ENCODE data around the gene SLC8A3.

Gene SLC8A3

GRCh38 chr14:70082394-70082793 is 106.4 kb downstream of the SLC8A3 start:
- Mint-ChIP-seq H3K4me3 (no peak overlapping the region), H3K36me3 (no peaks in the 10 kb centered on the region), H3K27ac (no peak overlapping the region), H3K27me3 (peaks cover 20% of the 10 kb centered on the region), H3K9me3 (no peaks in the 10 kb centered on the region), H3K4me1 (no peaks in the 10 kb centered on the region)
- CTCF ChIA-PET, result interaction anchor here (0.6 to 2.7 kb wide), 3 partner anchors 8 to 15 kb away, joined by 4 to 12 read pairs (median 4); no protein-coding TSS in a partner anchor
- no peak for DNase-seq

GRCh38 chr14:70080076-70080475 is 108.7 kb downstream of the SLC8A3 start:
- peaks cover 20% of the 10 kb centered on the region for H3K27me3 Mint-ChIP-seq
- no peaks in the 10 kb centered on the region for H3K9me3 Mint-ChIP-seq
- CTCF ChIA-PET, result no interaction called here
- H3K4me1 Mint-ChIP-seq, result no peaks in the 10 kb centered on the region
- no peak overlapping the region for H3K4me3 Mint-ChIP-seq
- no peak overlapping the region for H3K27ac Mint-ChIP-seq
- H3K36me3 Mint-ChIP-seq, result no peaks in the 10 kb centered on the region
- DNase-seq, result no peak

- H3K4me1 Mint-ChIP-seq, result no peaks in the 10 kb centered on the region
Observed at GRCh38 chr14:70078329-70078728, 110.4 kb downstream of the SLC8A3 start.

GRCh38 chr14:70077720-70078119 is 111.0 kb downstream of the SLC8A3 start:
- CTCF ChIA-PET, result no interaction called here
- no peaks in the 10 kb centered on the region for H3K36me3 Mint-ChIP-seq
- H3K9me3 Mint-ChIP-seq, result no peaks in the 10 kb centered on the region
- no peak overlapping the region for H3K27ac Mint-ChIP-seq
- H3K4me1 Mint-ChIP-seq, result no peaks in the 10 kb centered on the region
- no peak for DNase-seq
- peaks cover 13% of the 10 kb centered on the region for H3K27me3 Mint-ChIP-seq
- H3K4me3 Mint-ChIP-seq, result no peak overlapping the region

More at GRCh38 chr14:70078329-70078728, 110.4 kb downstream of the SLC8A3 start:
- no peaks in the 10 kb centered on the region for H3K9me3 Mint-ChIP-seq
- H3K36me3 Mint-ChIP-seq, result no peaks in the 10 kb centered on the region
- CTCF ChIA-PET, result interaction anchor here (1.0 kb wide), 1 partner anchor 9 kb away, joined by 7 read pairs; no protein-coding TSS in a partner anchor
- H3K27me3 Mint-ChIP-seq, result peaks cover 19% of the 10 kb centered on the region
- H3K4me3 Mint-ChIP-seq, result no peak overlapping the region
- DNase-seq, result no peak
- no peak overlapping the region for H3K27ac Mint-ChIP-seq

- Mint-ChIP-seq H3K9me3 (no peaks in the 10 kb centered on the region), H3K36me3 (no peaks in the 10 kb centered on the region), H3K27ac (no peak overlapping the region), H3K4me3 (no peak overlapping the region), H3K27me3 (peaks cover 12% of the 10 kb centered on the region), H3K4me1 (no peaks in the 10 kb centered on the region)
- CTCF ChIA-PET, result interaction anchor here (1.3 kb wide), 1 partner anchor 10 kb away, joined by 3 read pairs; no protein-coding TSS in a partner anchor
- no peak for DNase-seq
Observed at GRCh38 chr14:70077005-70077404, 111.7 kb downstream of the SLC8A3 start.

- CTCF ChIA-PET, result interaction anchor here (0.7 to 1.8 kb wide), 12 partner anchors 9 to 497 kb away, joined by 3 to 12 read pairs (median 6); no protein-coding TSS in a partner anchor
- H3K36me3 Mint-ChIP-seq, result no peaks in the 10 kb centered on the region
- peaks cover 8% of the 10 kb centered on the region for H3K27me3 Mint-ChIP-seq
- peak; percentile 67 for DNase-seq
- no peaks in the 10 kb centered on the region for H3K9me3 Mint-ChIP-seq
- H3K4me3 Mint-ChIP-seq, result no peak overlapping the region
- no peak overlapping the region for H3K27ac Mint-ChIP-seq
- no peaks in the 10 kb centered on the region for H3K4me1 Mint-ChIP-seq
Observed at GRCh38 chr14:70073924-70074566, 114.7 kb downstream of the SLC8A3 start.

GRCh38 chr14:70069186-70069585 is 119.6 kb downstream of the SLC8A3 start:
- no peaks in the 10 kb centered on the region for H3K4me1 Mint-ChIP-seq
- no peaks in the 10 kb centered on the region for H3K9me3 Mint-ChIP-seq
- DNase-seq, result no peak
- no peak overlapping the region for H3K27ac Mint-ChIP-seq
- H3K27me3 Mint-ChIP-seq, result peaks cover 8% of the 10 kb centered on the region
- H3K36me3 Mint-ChIP-seq, result no peaks in the 10 kb centered on the region
- no peak overlapping the region for H3K4me3 Mint-ChIP-seq
- CTCF ChIA-PET, result interaction anchor here (1.2 kb wide), 1 partner anchor 15 kb away, joined by 3 read pairs; no protein-coding TSS in a partner anchor

GRCh38 chr14:70067810-70068209 is 120.9 kb downstream of the SLC8A3 start:
- no peak for DNase-seq
- H3K4me3 Mint-ChIP-seq, result no peak overlapping the region
- H3K9me3 Mint-ChIP-seq, result no peaks in the 10 kb centered on the region
- CTCF ChIA-PET, result interaction anchor here (1.2 kb wide), 1 partner anchor 19 kb away, joined by 3 read pairs; no protein-coding TSS in a partner anchor
- H3K27me3 Mint-ChIP-seq, result peaks cover 14% of the 10 kb centered on the region
- H3K4me1 Mint-ChIP-seq, result no peaks in the 10 kb centered on the region
- H3K27ac Mint-ChIP-seq, result no peak overlapping the region
- no peaks in the 10 kb centered on the region for H3K36me3 Mint-ChIP-seq

GRCh38 chr14:70064136-70064865 is 124.5 kb downstream of the SLC8A3 start:
- CTCF ChIA-PET, result no interaction called here
- H3K9me3 Mint-ChIP-seq, result no peaks in the 10 kb centered on the region
- no peaks in the 10 kb centered on the region for H3K4me1 Mint-ChIP-seq

GRCh38 chr14:70061108-70061507 is 127.6 kb downstream of the SLC8A3 start:
- Mint-ChIP-seq H3K9me3 (no peaks in the 10 kb centered on the region), H3K4me1 (no peaks in the 10 kb centered on the region), H3K36me3 (no peaks in the 10 kb centered on the region), H3K4me3 (no peak overlapping the region), H3K27me3 (peaks cover 26% of the 10 kb centered on the region), H3K27ac (no peak overlapping the region)
- CTCF ChIA-PET, result no interaction called here
- DNase-seq, result no peak

More at GRCh38 chr14:70064136-70064865, 124.5 kb downstream of the SLC8A3 start:
- Mint-ChIP-seq H3K27me3 (peaks cover 18% of the 10 kb centered on the region), H3K36me3 (no peaks in the 10 kb centered on the region), H3K4me3 (no peak overlapping the region), H3K27ac (no peak overlapping the region)
- no peak for DNase-seq

GRCh38 chr14:70059545-70059944 is 129.2 kb downstream of the SLC8A3 start:
- Mint-ChIP-seq H3K27ac (no peak overlapping the region), H3K27me3 (peaks cover 30% of the 10 kb centered on the region), H3K9me3 (no peaks in the 10 kb centered on the region), H3K4me1 (no peaks in the 10 kb centered on the region), H3K36me3 (no peaks in the 10 kb centered on the region), H3K4me3 (no peak overlapping the region)
- CTCF ChIA-PET, result interaction anchor here (1.9 kb wide), 1 partner anchor 14 kb away, joined by 6 read pairs; no protein-coding TSS in a partner anchor
- no peak for DNase-seq

GRCh38 chr14:70057519-70058136 is 131.1 kb downstream of the SLC8A3 start:
- CTCF ChIA-PET, result interaction anchor here (0.6 to 1.9 kb wide), 2 partner anchors 16 to 566 kb away, joined by 3 to 6 read pairs; no protein-coding TSS in a partner anchor
- H3K27me3 Mint-ChIP-seq, result peaks cover 22% of the 10 kb centered on the region
- H3K27ac Mint-ChIP-seq, result no peak overlapping the region

GRCh38 chr14:70052990-70053389 is 135.8 kb downstream of the SLC8A3 start:
- H3K36me3 Mint-ChIP-seq, result no peaks in the 10 kb centered on the region
- peaks cover 16% of the 10 kb centered on the region for H3K27me3 Mint-ChIP-seq
- no peak overlapping the region for H3K27ac Mint-ChIP-seq
- CTCF ChIA-PET, result interaction anchor here (0.8 to 1.7 kb wide), 2 partner anchors 19 to 25 kb away, joined by 3 to 8 read pairs; no protein-coding TSS in a partner anchor
- no peak overlapping the region for H3K4me3 Mint-ChIP-seq
- peak; percentile 54 for DNase-seq
- H3K9me3 Mint-ChIP-seq, result no peaks in the 10 kb centered on the region
- H3K4me1 Mint-ChIP-seq, result peaks cover 8% of the 10 kb centered on the region

More at GRCh38 chr14:70057519-70058136, 131.1 kb downstream of the SLC8A3 start:
- Mint-ChIP-seq H3K4me1 (peaks cover 1% of the 10 kb centered on the region), H3K4me3 (no peak overlapping the region), H3K9me3 (no peaks in the 10 kb centered on the region), H3K36me3 (no peaks in the 10 kb centered on the region)
- no peak for DNase-seq

- H3K4me3 Mint-ChIP-seq, result no peak overlapping the region
- CTCF ChIA-PET, result no interaction called here
- no peak overlapping the region for H3K27ac Mint-ChIP-seq
- no peaks in the 10 kb centered on the region for H3K36me3 Mint-ChIP-seq
- H3K4me1 Mint-ChIP-seq, result peaks cover 8% of the 10 kb centered on the region
- DNase-seq, result no peak
- no peaks in the 10 kb centered on the region for H3K9me3 Mint-ChIP-seq
- H3K27me3 Mint-ChIP-seq, result peaks cover 9% of the 10 kb centered on the region
Observed at GRCh38 chr14:70050136-70050535, 138.6 kb downstream of the SLC8A3 start.
